Activated naive CD8-positive, alpha-beta T cell treated with anti-CD3 and anti-CD28 coated beads, Interleukin-2, amount 10 ng/mL, durations not matched to agents 7 days and 5 days (primary cell): ENCODE results near the gene TOMM5. TPM values are rescaled to one million over a fixed set of nuclear protein-coding genes. Genes with fewer than 3 reads are reported as not detected.

Source experiments
- ATAC-seq: fragments of 150-1000 bp; cut with Tn5 transposase; one replicate; pipeline ENCODE4 v1.10.0; 2021; ENCODE audit warnings: low read depth, moderate library complexity
- POLR2A ChIA-PET: fragments of 350-600 bp; sonication (Branson Sonifier 250); formaldehyde crosslinking; loops from one replicate; lab custom pipeline; 2021; ENCODE audit warnings: antibody characterized with exemption; lab: Charles Lee
- DNase-seq: peaks from one replicate; pipeline ENCODE4 v3.0.0; 2021
- H3K27ac Mint-ChIP-seq: one replicate; pipeline ENCODE4 v1.8.0; 2022; ENCODE audit warnings: mild to moderate bottlenecking, mixed read lengths
- H3K27me3 Mint-ChIP-seq: one replicate; pipeline ENCODE4 v1.8.0; 2022; ENCODE audit warnings: mild to moderate bottlenecking, moderate library complexity, mixed read lengths
- H3K36me3 Mint-ChIP-seq: one replicate; pipeline ENCODE4 v1.8.0; 2021; ENCODE audit warnings: mild to moderate bottlenecking, mixed read lengths
- H3K4me1 Mint-ChIP-seq: one replicate; pipeline ENCODE4 v1.8.0; 2021; ENCODE audit warnings: mixed read lengths
- H3K4me3 Mint-ChIP-seq: one replicate; pipeline ENCODE4 v1.8.0; 2022; ENCODE audit warnings: mild to moderate bottlenecking, moderate library complexity, mixed read lengths
- H3K9me3 Mint-ChIP-seq: one replicate; pipeline ENCODE4 v1.8.0; 2021; ENCODE audit warnings: mixed read lengths
- total RNA-seq, 2 experiments: library from RNA; stranded (reverse); gene quantifications; one replicate each; pipeline ENCODE4 v1.2.3, GENCODE V29; 2021

Gene TOMM5
- total RNA-seq, 2 experiments from 2014 or later, result 68.2 to 74.1 TPM

GRCh38 chr9:37565661-37566618 is 26.5 kb downstream of the TOMM5 start:
- peaks cover 21% of the 10 kb centered on the region for H3K36me3 Mint-ChIP-seq
- DNase-seq (no peak), ATAC-seq (no peak)
- H3K27me3 Mint-ChIP-seq, result no peaks in the 10 kb centered on the region
- H3K9me3 Mint-ChIP-seq, result peaks cover 8% of the 10 kb centered on the region
- H3K27ac Mint-ChIP-seq, result no peak overlapping the region
- H3K4me1 Mint-ChIP-seq, result no peaks in the 10 kb centered on the region
- H3K4me3 Mint-ChIP-seq, result no peak overlapping the region
- POLR2A ChIA-PET, result no interaction called here

GRCh38 chr9:37564916-37565315 is 27.5 kb downstream of the TOMM5 start:
- H3K27me3 Mint-ChIP-seq, result no peaks in the 10 kb centered on the region
- POLR2A ChIA-PET, result no interaction called here
- H3K9me3 Mint-ChIP-seq, result peaks cover 8% of the 10 kb centered on the region
- peaks cover 21% of the 10 kb centered on the region for H3K36me3 Mint-ChIP-seq
- no peaks in the 10 kb centered on the region for H3K4me1 Mint-ChIP-seq
- DNase-seq, result no peak
- no peak for ATAC-seq
- H3K27ac Mint-ChIP-seq, result no peak overlapping the region
- no peak overlapping the region for H3K4me3 Mint-ChIP-seq

GRCh38 chr9:37563806-37564513 is 28.4 kb downstream of the TOMM5 start:
- no peak for DNase-seq
- no peak overlapping the region for H3K4me3 Mint-ChIP-seq
- POLR2A ChIA-PET, result no interaction called here
- no peak for ATAC-seq
- H3K36me3 Mint-ChIP-seq, result peaks cover 21% of the 10 kb centered on the region
- H3K4me1 Mint-ChIP-seq, result no peaks in the 10 kb centered on the region
- H3K27me3 Mint-ChIP-seq, result no peaks in the 10 kb centered on the region
- peaks cover 8% of the 10 kb centered on the region for H3K9me3 Mint-ChIP-seq
- no peak overlapping the region for H3K27ac Mint-ChIP-seq

- Mint-ChIP-seq H3K4me1 (no peaks in the 10 kb centered on the region), H3K9me3 (peaks cover 8% of the 10 kb centered on the region), H3K27me3 (no peaks in the 10 kb centered on the region), H3K4me3 (no peak overlapping the region), H3K27ac (no peak overlapping the region), H3K36me3 (peaks cover 17% of the 10 kb centered on the region)
- no peak for DNase-seq
- POLR2A ChIA-PET, result no interaction called here
- no peak for ATAC-seq
Observed at GRCh38 chr9:37562826-37563225, 29.6 kb downstream of the TOMM5 start.

GRCh38 chr9:37561682-37562081 is 30.7 kb downstream of the TOMM5 start:
- Mint-ChIP-seq H3K4me3 (no peak overlapping the region), H3K4me1 (no peaks in the 10 kb centered on the region), H3K36me3 (peaks cover 17% of the 10 kb centered on the region), H3K27me3 (no peaks in the 10 kb centered on the region), H3K27ac (no peak overlapping the region), H3K9me3 (peaks cover 8% of the 10 kb centered on the region)
- ATAC-seq (no peak), DNase-seq (no peak)
- POLR2A ChIA-PET, result no interaction called here

GRCh38 chr9:37559855-37560592 is 32.4 kb downstream of the TOMM5 start:
- Mint-ChIP-seq H3K27me3 (no peaks in the 10 kb centered on the region), H3K9me3 (peaks cover 8% of the 10 kb centered on the region), H3K36me3 (peaks cover 13% of the 10 kb centered on the region), H3K4me3 (no peak overlapping the region), H3K4me1 (no peaks in the 10 kb centered on the region), H3K27ac (no peak overlapping the region)
- ATAC-seq (no peak), DNase-seq (no peak)
- POLR2A ChIA-PET, result no interaction called here

GRCh38 chr9:37559125-37559524 is 33.3 kb downstream of the TOMM5 start:
- POLR2A ChIA-PET, result no interaction called here
- ATAC-seq, result no peak
- Mint-ChIP-seq H3K27ac (no peak overlapping the region), H3K4me1 (no peaks in the 10 kb centered on the region), H3K36me3 (peaks cover 8% of the 10 kb centered on the region), H3K9me3 (peaks cover 7% of the 10 kb centered on the region), H3K27me3 (no peaks in the 10 kb centered on the region), H3K4me3 (no peak overlapping the region)
- DNase-seq, result no peak

GRCh38 chr9:37555786-37556185 is 36.6 kb downstream of the TOMM5 start:
- Mint-ChIP-seq H3K36me3 (no peaks in the 10 kb centered on the region), H3K27me3 (no peaks in the 10 kb centered on the region), H3K4me3 (no peak overlapping the region), H3K4me1 (no peaks in the 10 kb centered on the region), H3K9me3 (no peaks in the 10 kb centered on the region), H3K27ac (no peak overlapping the region)
- POLR2A ChIA-PET, result no interaction called here
- no peak for ATAC-seq
- DNase-seq, result no peak

GRCh38 chr9:37554318-37554717 is 38.1 kb downstream of the TOMM5 start:
- Mint-ChIP-seq H3K36me3 (no peaks in the 10 kb centered on the region), H3K4me3 (no peak overlapping the region), H3K9me3 (no peaks in the 10 kb centered on the region), H3K4me1 (no peaks in the 10 kb centered on the region), H3K27ac (no peak overlapping the region), H3K27me3 (no peaks in the 10 kb centered on the region)
- DNase-seq, result no peak
- POLR2A ChIA-PET, result no interaction called here
- ATAC-seq, result no peak

GRCh38 chr9:37551888-37552287 is 40.5 kb downstream of the TOMM5 start:
- Mint-ChIP-seq H3K4me1 (no peaks in the 10 kb centered on the region), H3K27ac (no peak overlapping the region), H3K9me3 (no peaks in the 10 kb centered on the region), H3K4me3 (no peak overlapping the region), H3K27me3 (no peaks in the 10 kb centered on the region), H3K36me3 (no peaks in the 10 kb centered on the region)
- POLR2A ChIA-PET, result no interaction called here
- DNase-seq (no peak), ATAC-seq (no peak)

GRCh38 chr9:37551468-37551867 is 40.9 kb downstream of the TOMM5 start:
- no peaks in the 10 kb centered on the region for H3K9me3 Mint-ChIP-seq
- H3K4me3 Mint-ChIP-seq, result no peak overlapping the region
- DNase-seq (no peak), ATAC-seq (no peak)
- no peak overlapping the region for H3K27ac Mint-ChIP-seq
- POLR2A ChIA-PET, result no interaction called here
- H3K27me3 Mint-ChIP-seq, result no peaks in the 10 kb centered on the region
- H3K4me1 Mint-ChIP-seq, result no peaks in the 10 kb centered on the region
- H3K36me3 Mint-ChIP-seq, result no peaks in the 10 kb centered on the region

- ATAC-seq (no peak), DNase-seq (no peak)
- H3K4me1 Mint-ChIP-seq, result no peaks in the 10 kb centered on the region
- POLR2A ChIA-PET, result no interaction called here
- no peaks in the 10 kb centered on the region for H3K9me3 Mint-ChIP-seq
- H3K4me3 Mint-ChIP-seq, result no peak overlapping the region
- no peaks in the 10 kb centered on the region for H3K36me3 Mint-ChIP-seq
- no peaks in the 10 kb centered on the region for H3K27me3 Mint-ChIP-seq
- H3K27ac Mint-ChIP-seq, result no peak overlapping the region
Observed at GRCh38 chr9:37550781-37551180, 41.6 kb downstream of the TOMM5 start.

GRCh38 chr9:37549527-37549926 is 42.9 kb downstream of the TOMM5 start:
- Mint-ChIP-seq H3K9me3 (no peaks in the 10 kb centered on the region), H3K4me1 (no peaks in the 10 kb centered on the region), H3K4me3 (no peak overlapping the region), H3K27me3 (no peaks in the 10 kb centered on the region), H3K36me3 (no peaks in the 10 kb centered on the region), H3K27ac (no peak overlapping the region)
- no peak for ATAC-seq
- POLR2A ChIA-PET, result interaction anchor here (0.6 to 0.7 kb wide), 2 partner anchors 239 to 743 kb away, joined by 3 read pairs; no protein-coding TSS in a partner anchor
- DNase-seq, result no peak
